Left lung (tissue), 10 donors: Measurements from ENCODE around the gene FERMT3. TPM values are rescaled to one million over a fixed set of nuclear protein-coding genes. Genes with fewer than 3 reads are reported as not detected.

ENCODE experiments used
- ATAC-seq: fragments of 200-7000 bp; cut with Tn5 transposase; one replicate; pipeline ENCODE4 v1.9.1; 2020; ENCODE audit warnings: moderate library complexity
- DNase-seq, 4 donors: peaks; one replicate each; pipeline ENCODE4 v3.0.0-alpha.2; 2013 to 2020
- H3K27ac ChIP-seq, 2 donors: fragments of 200-600 bp; sonication (generic) in 1 of 2; one replicate each; pipeline versions ENCODE4 v1.5.0 to v1.8.0; 2020 to 2021
- H3K27me3 ChIP-seq, 2 donors: fragments of 200-600 bp; sonication (generic) in 1 of 2; one replicate each; pipeline versions ENCODE4 v1.5.0 to v1.8.0; 2020 to 2021
- H3K36me3 ChIP-seq, 2 donors: fragments of 200-600 bp; sonication (generic) in 1 of 2; one replicate each; pipeline versions ENCODE4 v1.5.0 to v1.8.0; 2020 to 2021
- H3K4me1 ChIP-seq, 2 donors: fragments of 200-600 bp; one replicate each; pipeline ENCODE4 v1.8.0; 2021
- H3K4me3 ChIP-seq, 2 donors: fragments of 200-600 bp; sonication (generic) in 1 of 2; one replicate each; pipeline versions ENCODE4 v1.5.0 to v1.8.0; 2020 to 2021; ENCODE audit warnings: mild to moderate bottlenecking in 1 of 2
- H3K9me3 ChIP-seq, 2 donors: fragments of 200-600 bp; sonication (generic) in 1 of 2; one replicate each; pipeline versions ENCODE4 v1.5.0 to v1.8.0; 2020 to 2021
- intact Hi-C, 2 donors: fragments of 100-400 bp; cut with DNase I; formaldehyde crosslinking; loops; one replicate each; pipeline versions ENCODE4 v1.11.2 to v1.14.2; 2022
- polyA plus RNA-seq, 6 donors: library from polyadenylated mRNA; unstranded; fragments of 120-200 nt; gene quantifications; one replicate each; pipeline ENCODE4 v1.2.1, GENCODE V29; 2013; ENCODE audit not compliant: insufficient read length in 6 of 6
- total RNA-seq, 2 donors: library from RNA; stranded (reverse); fragmentation: NEBNext Ultra II Directional; extraction: Animal tissue kit (Norgen Biotek cat#: 25700); gene quantifications; one replicate each; pipeline ENCODE4 v1.2.1, GENCODE V29; 2021
- TF ChIP-seq, protein P1 (sequence below), 2 donors: fragments of 200-600 bp; sonication (generic) in 1 of 2; IDR thresholded peaks; one replicate each; pipeline versions ENCODE4 v1.5.0 to v1.8.0; 2021; ENCODE audit warnings: antibody characterized with exemption in 2 of 2
- donor health status: DM: no; HTN: yes; CAD: no.
- donor health status: DM: no; HTN: no; CAD: no.

Gene FERMT3
- total and polyA plus RNA-seq, 8 donors = 9.1 to 100 (median 10.8) TPM

- peaks cover 23 to 31% of the 10 kb centered on the region in 2 donors for H3K4me1 ChIP-seq
- H3K36me3 ChIP-seq = peaks cover 0 to 65% of the 10 kb centered on the region in 2 donors
- H3K27ac ChIP-seq = no peak overlapping the region
- H3K27me3 ChIP-seq = no peaks in the 10 kb centered on the region
- TF ChIP-seq, protein P1, sequence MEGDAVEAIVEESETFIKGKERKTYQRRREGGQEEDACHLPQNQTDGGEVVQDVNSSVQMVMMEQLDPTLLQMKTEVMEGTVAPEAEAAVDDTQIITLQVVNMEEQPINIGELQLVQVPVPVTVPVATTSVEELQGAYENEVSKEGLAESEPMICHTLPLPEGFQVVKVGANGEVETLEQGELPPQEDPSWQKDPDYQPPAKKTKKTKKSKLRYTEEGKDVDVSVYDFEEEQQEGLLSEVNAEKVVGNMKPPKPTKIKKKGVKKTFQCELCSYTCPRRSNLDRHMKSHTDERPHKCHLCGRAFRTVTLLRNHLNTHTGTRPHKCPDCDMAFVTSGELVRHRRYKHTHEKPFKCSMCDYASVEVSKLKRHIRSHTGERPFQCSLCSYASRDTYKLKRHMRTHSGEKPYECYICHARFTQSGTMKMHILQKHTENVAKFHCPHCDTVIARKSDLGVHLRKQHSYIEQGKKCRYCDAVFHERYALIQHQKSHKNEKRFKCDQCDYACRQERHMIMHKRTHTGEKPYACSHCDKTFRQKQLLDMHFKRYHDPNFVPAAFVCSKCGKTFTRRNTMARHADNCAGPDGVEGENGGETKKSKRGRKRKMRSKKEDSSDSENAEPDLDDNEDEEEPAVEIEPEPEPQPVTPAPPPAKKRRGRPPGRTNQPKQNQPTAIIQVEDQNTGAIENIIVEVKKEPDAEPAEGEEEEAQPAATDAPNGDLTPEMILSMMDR (IDR thresholded peaks at IDR 0.05) = no peak
- ATAC-seq = no peak
- no peaks in the 10 kb centered on the region for H3K9me3 ChIP-seq
- intact Hi-C loops = no loop called here
- H3K4me3 ChIP-seq = no peak overlapping the region
- DNase-seq = no peak
These were observed 16.6 kb downstream of the FERMT3 start for GRCh38 chr11:64223001-64223651.

DNA sequence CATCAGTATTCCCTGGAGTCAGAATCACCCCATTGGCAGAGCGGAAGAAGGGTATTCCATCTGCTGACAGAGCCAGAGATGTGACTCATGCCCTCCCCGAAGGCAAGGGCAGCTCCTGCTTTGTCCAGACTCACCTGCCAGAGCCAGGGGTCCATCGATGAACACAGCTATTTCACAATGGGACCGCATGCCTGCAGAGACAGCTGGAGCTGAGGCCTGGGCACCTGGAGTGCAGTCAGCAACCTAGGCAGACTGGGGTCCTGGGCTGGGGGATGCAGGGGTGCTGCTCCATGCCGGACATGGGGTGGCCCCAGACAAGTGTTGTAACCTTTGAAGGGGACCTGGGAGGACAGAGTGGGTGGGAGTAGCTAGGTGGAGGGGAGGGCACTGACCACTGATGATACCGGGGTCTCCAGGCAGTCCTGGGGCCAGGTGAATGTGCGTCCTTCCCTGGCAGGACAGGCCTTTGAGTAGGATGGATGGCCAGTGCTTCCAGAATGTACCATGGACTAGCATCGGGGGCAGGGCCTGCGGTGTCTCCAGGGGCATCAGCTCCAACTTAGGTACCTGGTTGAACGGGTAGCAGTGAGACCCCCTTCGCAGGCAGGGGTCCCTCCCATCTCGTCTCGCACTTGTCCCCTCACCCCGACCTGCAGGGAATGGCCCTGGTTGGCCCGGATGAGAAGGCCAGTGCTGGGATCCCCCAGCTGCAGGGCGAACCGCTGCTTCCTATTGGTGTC, 17.8 kb downstream of the FERMT3 start:
- ATAC-seq (no peak), DNase-seq (no peak)
- Histone ChIP-seq H3K4me3 (peak overlapping the region in 1 of 2 donors; percentile 72), H3K27ac (peak overlapping the region in 1 of 2 donors; percentile 86), H3K36me3 (peaks cover 0 to 53% of the 10 kb centered on the region in 2 donors), H3K27me3 (no peaks in the 10 kb centered on the region), H3K4me1 (peaks cover 28 to 43% of the 10 kb centered on the region in 2 donors), H3K9me3 (no peaks in the 10 kb centered on the region)
- TF ChIP-seq, protein P1 (IDR thresholded peaks at IDR 0.05) = no peak
- intact Hi-C loops = no loop called here

DNA sequence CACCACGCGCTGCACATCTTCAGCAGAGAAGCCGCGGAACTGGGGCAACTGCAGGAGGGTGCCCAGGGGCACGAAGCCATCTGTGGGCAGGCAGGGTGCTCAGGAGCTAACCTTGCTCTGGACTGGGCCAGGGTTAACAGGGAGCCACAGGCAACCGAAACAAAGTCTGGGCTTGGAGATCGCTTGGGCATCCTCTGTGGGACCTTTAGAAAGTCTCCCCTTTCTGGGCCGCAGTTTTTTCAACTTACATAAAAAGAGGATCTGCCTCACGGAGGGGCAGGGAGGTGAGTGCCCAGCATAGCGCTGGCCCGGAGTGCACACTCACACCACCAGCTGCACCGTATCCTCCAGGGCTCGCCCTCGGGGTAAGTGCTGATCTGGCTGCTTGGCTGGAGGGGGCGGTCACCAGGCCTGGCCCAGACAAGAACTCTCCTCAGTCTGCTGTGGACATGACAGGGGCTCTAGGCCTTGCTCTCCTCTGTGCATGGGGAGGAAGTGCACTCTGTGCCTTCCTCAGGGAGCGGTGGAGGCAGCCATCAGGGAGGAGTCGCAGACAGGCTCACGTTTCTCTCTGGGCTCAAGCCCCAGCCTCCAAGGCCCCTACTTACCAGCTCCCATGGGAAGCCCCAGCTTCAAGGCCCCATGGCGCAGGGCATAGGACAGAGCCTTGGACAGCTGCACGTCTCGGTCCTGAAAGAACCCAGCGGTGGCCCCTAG, 18.5 kb downstream of the FERMT3 start:
- ATAC-seq (no peak), DNase-seq (no peak)
- H3K4me3 ChIP-seq = peak overlapping the region; percentile 72 to 75
- H3K27ac ChIP-seq = peak overlapping the region; percentile 80 to 86
- H3K4me1 ChIP-seq = peaks cover 34 to 50% of the 10 kb centered on the region in 2 donors
- no peaks in the 10 kb centered on the region for H3K27me3 ChIP-seq
- H3K9me3 ChIP-seq = no peaks in the 10 kb centered on the region
- TF ChIP-seq, protein P1 (IDR thresholded peaks at IDR 0.05) = no peak
- intact Hi-C loops = no loop called here
- H3K36me3 ChIP-seq = peaks cover 0 to 46% of the 10 kb centered on the region in 2 donors

DNA sequence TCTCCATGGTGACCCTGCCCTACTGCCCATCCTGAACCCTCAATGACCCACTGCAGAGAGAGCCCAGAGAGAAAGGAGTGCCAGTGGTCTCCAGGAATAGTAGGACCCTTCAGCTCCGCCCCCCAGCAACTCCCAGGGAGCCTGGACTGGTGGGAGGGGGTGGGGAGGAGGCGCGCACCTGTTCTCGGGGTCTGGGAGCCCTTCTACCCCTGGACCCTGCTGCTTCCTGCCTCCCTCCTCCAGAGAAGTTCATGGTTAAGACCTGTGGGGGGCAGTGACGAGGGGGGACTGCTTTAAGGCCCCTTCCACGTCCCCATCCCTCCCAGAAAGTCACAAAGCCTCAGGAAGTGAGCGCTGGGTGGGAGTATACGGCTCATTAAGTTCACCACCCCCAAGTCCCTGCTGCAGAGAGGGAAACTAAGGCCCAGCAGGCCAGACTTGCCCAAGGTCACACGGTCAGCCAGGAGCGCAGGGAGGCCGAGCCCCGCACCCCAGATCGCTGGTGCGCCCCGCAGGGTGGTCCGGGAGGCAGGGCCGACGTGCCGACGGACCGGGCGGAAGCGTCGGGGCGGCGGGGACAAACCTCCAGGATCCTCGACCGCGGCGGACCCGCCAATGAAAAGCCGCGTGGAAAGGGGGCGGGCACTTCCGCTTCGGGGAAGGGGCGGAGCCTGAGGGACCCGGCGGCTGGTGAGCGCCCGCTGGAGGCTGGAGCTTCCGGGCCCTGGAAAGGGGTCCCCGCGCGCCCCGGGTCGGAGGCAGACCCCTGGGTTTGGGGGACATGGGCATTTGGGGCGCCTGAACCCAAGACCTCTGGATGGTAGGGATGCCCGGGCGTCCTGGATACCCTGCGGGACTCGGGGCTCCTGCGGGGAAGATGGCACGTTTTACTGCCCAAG, 19.3 kb downstream of the FERMT3 start, which contains the start of the genes NUDT22 and TRPT1:
Gene NUDT22 (plus strand): TSS at position 667 of the 899 bp plus-strand sequence. CDS start 379 bp downstream, outside the sequence.
Gene TRPT1 (minus strand): TSS at position 579 of the 899 bp plus-strand sequence. CDS start 326 bp downstream, at position 253.
- TF ChIP-seq, protein P1 (IDR thresholded peaks at IDR 0.05) = no peak
- Histone ChIP-seq H3K9me3 (no peaks in the 10 kb centered on the region), H3K27ac (peak within 1 kb of the TSS; percentile 80 to 86), H3K4me1 (peaks cover 34 to 53% of the 10 kb centered on the region in 2 donors), H3K4me3 (peak within 1 kb of the TSS; percentile 72 to 75), H3K27me3 (no peaks in the 10 kb centered on the region), H3K36me3 (peaks cover 0 to 38% of the 10 kb centered on the region in 2 donors)
- ATAC-seq = peak; percentile 87
- intact Hi-C loops = no loop called here
- DNase-seq = peak; percentile 83 to 95 (median 91)
